Prostate gland (tissue), 2 donors: Measurements from ENCODE around the gene EID2B. TPM values are rescaled to one million over a fixed set of nuclear protein-coding genes. Genes with fewer than 3 reads are reported as not detected.

Source experiments
- DNase-seq: peaks from one replicate; pipeline ENCODE4 v3.0.0-alpha.2; 2019; ENCODE audit warnings: low spot score
- H3K27ac ChIP-seq, 2 donors: fragments of 200-600 bp; sonication (generic); 2 replicates each; pipeline ENCODE4 v1.5.1; 2017 to 2019
- H3K27me3 ChIP-seq: fragments of 200-600 bp; sonication (generic); replicated peaks from 2 replicates; pipeline ENCODE4 v1.5.1; 2019; ENCODE audit not compliant: insufficient read depth
- H3K36me3 ChIP-seq, 2 donors: fragments of 200-600 bp; sonication (generic); 1 replicate in 1 of 2; 2 replicates in 1 of 2; pipeline versions ENCODE4 v1.5.1 to v1.8.1; 2017 to 2019
- H3K4me1 ChIP-seq: fragments of 200-600 bp; sonication (generic); replicated peaks from 2 replicates; pipeline ENCODE4 v1.5.1; 2019
- H3K4me3 ChIP-seq, 2 donors: fragments of 200-600 bp; sonication (generic); 2 replicates each; pipeline ENCODE4 v1.5.1; 2017 to 2019
- H3K9me3 ChIP-seq: fragments of 200-600 bp; sonication (generic); 2 replicates; pipeline ENCODE4 v1.5.1; 2017
- POLR2A ChIP-seq: fragments of 450-650 bp; IDR thresholded peaks from one replicate; pipeline ENCODE4 v1.6.1; 2016; ENCODE audit warnings: antibody characterized with exemption, mild to moderate bottlenecking
- POLR2AphosphoS5 ChIP-seq: sonication (generic); formaldehyde crosslinking; IDR thresholded peaks from one replicate; pipeline ENCODE4 v1.6.1; 2017; ENCODE audit warnings: antibody characterized with exemption
- WGBS: methylation state at CpG from one replicate; pipeline ENCODE4 v1.1.5; 2018; 5-methylcytosine and 5-hydroxymethylcytosine counted together
- intact Hi-C: fragments of 100-400 bp; cut with DNase I; formaldehyde crosslinking; loops from one replicate; pipeline ENCODE4 v1.14.2; 2022
- total RNA-seq, 2 donors: library from RNA; depleted of rRNA; stranded (reverse); fragments of >200 nt; gene quantifications; one replicate each; pipeline ENCODE4 v1.1.0, GENCODE V29; 2016
- TF ChIP-seq, protein P1 (sequence below), 4 experiments: fragments of 200-600 bp in 2 of 4; fragments of 450-650 bp in 2 of 4; sonication (generic) in 2 of 4; IDR thresholded peaks; 1 replicate in 3 of 4; 2 replicates in 1 of 4; pipeline ENCODE4 v1.5.1; 2016 to 2019; ENCODE audit warnings: antibody characterized with exemption in 4 of 4, mild to moderate bottlenecking in 2 of 4, moderate library complexity in 2 of 4

The EID2B gene
- total RNA-seq, 2 donors from 2014 or later, result 2.6 to 4.5 TPM

- H3K27me3 ChIP-seq, result peaks cover 6% of the 10 kb centered on the region
- no peak overlapping the region for H3K4me3 ChIP-seq
- 78% methylated on average over 5 of the region's 5 CpGs for WGBS
- TF ChIP-seq POLR2AphosphoS5, result no peak
- TF ChIP-seq, protein P1, sequence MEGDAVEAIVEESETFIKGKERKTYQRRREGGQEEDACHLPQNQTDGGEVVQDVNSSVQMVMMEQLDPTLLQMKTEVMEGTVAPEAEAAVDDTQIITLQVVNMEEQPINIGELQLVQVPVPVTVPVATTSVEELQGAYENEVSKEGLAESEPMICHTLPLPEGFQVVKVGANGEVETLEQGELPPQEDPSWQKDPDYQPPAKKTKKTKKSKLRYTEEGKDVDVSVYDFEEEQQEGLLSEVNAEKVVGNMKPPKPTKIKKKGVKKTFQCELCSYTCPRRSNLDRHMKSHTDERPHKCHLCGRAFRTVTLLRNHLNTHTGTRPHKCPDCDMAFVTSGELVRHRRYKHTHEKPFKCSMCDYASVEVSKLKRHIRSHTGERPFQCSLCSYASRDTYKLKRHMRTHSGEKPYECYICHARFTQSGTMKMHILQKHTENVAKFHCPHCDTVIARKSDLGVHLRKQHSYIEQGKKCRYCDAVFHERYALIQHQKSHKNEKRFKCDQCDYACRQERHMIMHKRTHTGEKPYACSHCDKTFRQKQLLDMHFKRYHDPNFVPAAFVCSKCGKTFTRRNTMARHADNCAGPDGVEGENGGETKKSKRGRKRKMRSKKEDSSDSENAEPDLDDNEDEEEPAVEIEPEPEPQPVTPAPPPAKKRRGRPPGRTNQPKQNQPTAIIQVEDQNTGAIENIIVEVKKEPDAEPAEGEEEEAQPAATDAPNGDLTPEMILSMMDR (IDR thresholded peaks at IDR 0.05), result no peak
- TF ChIP-seq POLR2A, result no peak
- DNase-seq, result no peak
- intact Hi-C loops, result no loop called here
- no peaks in the 10 kb centered on the region for H3K9me3 ChIP-seq
- H3K4me1 ChIP-seq, result no peaks in the 10 kb centered on the region
- H3K27ac ChIP-seq, result no peak overlapping the region
- no peaks in the 10 kb centered on the region for H3K36me3 ChIP-seq
Observed at GRCh38 chr19:39494661-39495060, 38.0 kb downstream of the EID2B start.

GRCh38 chr19:39492788-39493187 lies 39.9 kb downstream of the EID2B start:
- no peaks in the 10 kb centered on the region for H3K27me3 ChIP-seq
- H3K4me1 ChIP-seq, result no peaks in the 10 kb centered on the region
- 82% methylated on average over 3 of the region's 3 CpGs for WGBS
- peaks cover 8 to 9% of the 10 kb centered on the region in 2 donors for H3K36me3 ChIP-seq
- no peaks in the 10 kb centered on the region for H3K9me3 ChIP-seq
- intact Hi-C loops, result no loop called here
- no peak overlapping the region for H3K4me3 ChIP-seq
- DNase-seq, result no peak
- no peak overlapping the region for H3K27ac ChIP-seq
- TF ChIP-seq, protein P1 (IDR thresholded peaks at IDR 0.05), result no peak
- TF ChIP-seq POLR2AphosphoS5 (no peak), POLR2A (no peak)

GRCh38 chr19:39492225-39492624 lies 40.4 kb downstream of the EID2B start:
- peaks cover 8 to 9% of the 10 kb centered on the region in 2 donors for H3K36me3 ChIP-seq
- DNase-seq, result no peak
- intact Hi-C loops, result no loop called here

DNA sequence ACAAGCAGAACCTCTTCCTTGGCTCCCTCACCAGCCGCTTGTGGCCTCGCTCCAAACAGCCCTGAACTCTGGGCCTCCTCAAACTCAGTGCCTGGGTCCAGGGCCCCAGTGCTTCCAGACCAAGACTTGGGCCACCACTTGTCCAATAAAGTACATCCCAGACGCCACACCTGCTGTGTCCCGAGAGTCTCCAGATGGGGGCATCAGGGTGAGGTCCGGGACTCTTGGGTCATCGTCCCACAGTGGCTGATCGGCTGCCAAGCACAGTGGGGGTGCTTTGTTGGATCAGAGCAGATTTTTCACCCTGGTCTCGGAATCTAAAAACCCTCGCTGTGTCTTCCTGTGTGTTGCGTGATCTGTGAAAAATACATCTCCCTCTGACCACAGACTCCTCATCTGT lies 42.9 kb downstream of the EID2B start:
- TF ChIP-seq, protein P1 (IDR thresholded peaks at IDR 0.05), result no peak
- no peak for TF ChIP-seq POLR2AphosphoS5
- no peak for TF ChIP-seq POLR2A
- H3K4me3 ChIP-seq, result no peak overlapping the region
- WGBS, result 79% methylated on average over 10 of the region's 10 CpGs
- H3K27ac ChIP-seq, result no peak overlapping the region
- no peaks in the 10 kb centered on the region for H3K9me3 ChIP-seq
- intact Hi-C loops, result no loop called here
- H3K36me3 ChIP-seq, result peaks cover 8 to 9% of the 10 kb centered on the region in 2 donors
- no peak for DNase-seq
- no peaks in the 10 kb centered on the region for H3K27me3 ChIP-seq
- no peaks in the 10 kb centered on the region for H3K4me1 ChIP-seq

More at GRCh38 chr19:39492225-39492624, 40.4 kb downstream of the EID2B start:
- no peak overlapping the region for H3K4me3 ChIP-seq
- no peaks in the 10 kb centered on the region for H3K27me3 ChIP-seq
- no peaks in the 10 kb centered on the region for H3K9me3 ChIP-seq
- H3K27ac ChIP-seq, result no peak overlapping the region
- WGBS, result 93% methylated on average over 6 of the region's 6 CpGs
- H3K4me1 ChIP-seq, result no peaks in the 10 kb centered on the region
- TF ChIP-seq POLR2AphosphoS5 (no peak), POLR2A (no peak)
- TF ChIP-seq, protein P1 (IDR thresholded peaks at IDR 0.05), result no peak

- Histone ChIP-seq H3K27me3 (no peaks in the 10 kb centered on the region), H3K4me1 (peaks cover 12% of the 10 kb centered on the region), H3K9me3 (no peaks in the 10 kb centered on the region), H3K4me3 (no peak overlapping the region), H3K27ac (no peak overlapping the region), H3K36me3 (peaks cover 1 to 3% of the 10 kb centered on the region in 2 donors)
- TF ChIP-seq POLR2AphosphoS5, result no peak
- TF ChIP-seq, protein P1 (IDR thresholded peaks at IDR 0.05), result no peak
- no peak for TF ChIP-seq POLR2A
- intact Hi-C loops, result no loop called here
- 72% methylated on average over 6 of the region's 6 CpGs for WGBS
- no peak for DNase-seq
Observed at GRCh38 chr19:39483141-39483540, 49.5 kb downstream of the EID2B start.
